C4-2B (cell line): ENCODE measurements around the gene PHAF1.

Experiments
- ZFX ChIP-seq: fragments of 450-650 bp; IDR thresholded peaks from 2 replicates; pipeline ENCODE4 v1.6.1; 2017
- TF ChIP-seq, protein P1 (sequence below): fragments of 450-650 bp; conservative IDR thresholded peaks from 2 replicates; pipeline ENCODE4 v1.5.1; 2017; ENCODE audit warnings: mild to moderate bottlenecking

DNA sequence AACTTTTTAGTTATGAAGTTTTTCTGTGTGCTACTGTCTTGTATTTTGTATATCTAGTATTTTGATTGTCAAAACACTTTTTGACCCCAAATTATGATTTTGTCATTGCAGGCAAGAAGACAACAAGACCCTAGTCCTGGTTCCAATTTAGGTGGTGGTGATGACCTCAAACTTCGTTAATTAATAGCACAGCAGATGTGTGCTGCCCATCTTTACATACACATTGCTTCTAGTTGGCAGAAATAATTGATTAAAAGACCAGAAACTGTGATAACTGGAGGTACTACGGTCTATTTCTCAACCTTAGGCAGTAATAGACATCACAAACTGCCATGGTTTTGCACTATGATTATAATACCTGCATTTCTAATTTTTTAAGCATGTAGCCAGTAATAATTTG is 11.1 kb upstream of the PHAF1 start:
- TF ChIP-seq, protein P1, sequence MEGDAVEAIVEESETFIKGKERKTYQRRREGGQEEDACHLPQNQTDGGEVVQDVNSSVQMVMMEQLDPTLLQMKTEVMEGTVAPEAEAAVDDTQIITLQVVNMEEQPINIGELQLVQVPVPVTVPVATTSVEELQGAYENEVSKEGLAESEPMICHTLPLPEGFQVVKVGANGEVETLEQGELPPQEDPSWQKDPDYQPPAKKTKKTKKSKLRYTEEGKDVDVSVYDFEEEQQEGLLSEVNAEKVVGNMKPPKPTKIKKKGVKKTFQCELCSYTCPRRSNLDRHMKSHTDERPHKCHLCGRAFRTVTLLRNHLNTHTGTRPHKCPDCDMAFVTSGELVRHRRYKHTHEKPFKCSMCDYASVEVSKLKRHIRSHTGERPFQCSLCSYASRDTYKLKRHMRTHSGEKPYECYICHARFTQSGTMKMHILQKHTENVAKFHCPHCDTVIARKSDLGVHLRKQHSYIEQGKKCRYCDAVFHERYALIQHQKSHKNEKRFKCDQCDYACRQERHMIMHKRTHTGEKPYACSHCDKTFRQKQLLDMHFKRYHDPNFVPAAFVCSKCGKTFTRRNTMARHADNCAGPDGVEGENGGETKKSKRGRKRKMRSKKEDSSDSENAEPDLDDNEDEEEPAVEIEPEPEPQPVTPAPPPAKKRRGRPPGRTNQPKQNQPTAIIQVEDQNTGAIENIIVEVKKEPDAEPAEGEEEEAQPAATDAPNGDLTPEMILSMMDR = no peak
- no peak for TF ChIP-seq ZFX
